HepG2 (cell line): ENCODE measurements around the gene SNX30. TPM values are rescaled to one million over a fixed set of nuclear protein-coding genes. Genes with fewer than 3 reads are reported as not detected.

ENCODE experiments used
- ARHGAP35 ChIP-seq: sonication (generic); formaldehyde crosslinking; IDR thresholded peaks from 2 replicates; pipeline ENCODE4 v1.9.0; 2022; ENCODE audit warnings: mild to moderate bottlenecking, inconsistent platforms, moderate library complexity, missing genetic modification reagents, borderline replicate concordance
- ATAD3A ChIP-seq: sonication (generic); formaldehyde crosslinking; IDR thresholded peaks from 2 replicates; pipeline ENCODE4 v1.4.0; 2020; ENCODE audit warnings: missing genetic modification reagents
- E2F1 ChIP-seq: sonication (generic); formaldehyde crosslinking; IDR thresholded peaks from 2 replicates; pipeline ENCODE4 v1.5.0; 2020; ENCODE audit warnings: missing genetic modification reagents
- ELF3 ChIP-seq: IDR thresholded peaks from 2 replicates; pipeline ENCODE4 v1.6.1; 2016; ENCODE audit warnings: missing genetic modification reagents, missing compliant biosample characterization
- KDM5A ChIP-seq: fragments of 200-600 bp; sonication (generic); IDR thresholded peaks from 2 replicates; pipeline ENCODE4 v1.7.0; 2018; ENCODE audit warnings: antibody characterized with exemption, mild to moderate bottlenecking, low read length, borderline replicate concordance
- NFE2L1 ChIP-seq: sonication (generic); formaldehyde crosslinking; IDR thresholded peaks from 2 replicates; pipeline ENCODE4 v1.4.0; 2020; ENCODE audit warnings: missing genetic modification reagents, mild to moderate bottlenecking, borderline replicate concordance
- NONO ChIP-seq, 2 experiments: fragments of 450-650 bp in 1 of 2; sonication (generic) in 1 of 2; formaldehyde crosslinking in 1 of 2; IDR thresholded peaks in 1 of 2; conservative IDR thresholded peaks in 1 of 2; 2 replicates each; pipeline versions ENCODE4 v1.6.1 to v1.8.0; 2017 to 2022; ENCODE audit warnings: mild to moderate bottlenecking in 1 of 2, missing genetic modification reagents in 1 of 2, moderate library complexity in 1 of 2
- POGZ ChIP-seq: sonication (generic); formaldehyde crosslinking; IDR thresholded peaks from 2 replicates; pipeline ENCODE4 v1.4.0; 2020; ENCODE audit warnings: mild to moderate bottlenecking, missing genetic modification reagents
- RBFOX2 ChIP-seq: fragments of 200-400 bp; formaldehyde crosslinking; IDR thresholded peaks from 2 replicates; pipeline ENCODE4 v1.6.1; 2017; ENCODE audit warnings: low read depth, mild to moderate bottlenecking, low read length
- SP4 ChIP-seq: sonication (generic); formaldehyde crosslinking; IDR thresholded peaks from 2 replicates; pipeline ENCODE4 v1.8.1; 2023; ENCODE audit warnings: mild to moderate bottlenecking, missing genetic modification reagents
- UBTF ChIP-seq: sonication (generic); formaldehyde crosslinking; IDR thresholded peaks from 2 replicates; pipeline ENCODE4 v1.4.0; 2020; ENCODE audit warnings: mild to moderate bottlenecking, missing genetic modification reagents
- USF2 ChIP-seq, 2 experiments: sonication (generic) in 1 of 2; formaldehyde crosslinking in 1 of 2; IDR thresholded peaks; 2 replicates each; pipeline versions ENCODE4 v1.5.1 to v1.6.1; 2011 to 2020; ENCODE audit warnings: borderline replicate concordance in 1 of 2, low read depth in 1 of 2, low read length in 1 of 2, mild to moderate bottlenecking in 1 of 2, missing genetic modification reagents in 1 of 2, moderate library complexity in 1 of 2
- ZBTB39 ChIP-seq: sonication (generic); formaldehyde crosslinking; IDR thresholded peaks from 2 replicates; pipeline ENCODE4 v1.5.0; 2020; ENCODE audit warnings: missing genetic modification reagents
- ZNF232 ChIP-seq: sonication (generic); formaldehyde crosslinking; IDR thresholded peaks from 2 replicates; pipeline ENCODE4 v1.4.0; 2020; ENCODE audit warnings: missing genetic modification reagents, borderline replicate concordance
- ZNF704 ChIP-seq: sonication (generic); formaldehyde crosslinking; IDR thresholded peaks from 2 replicates; pipeline ENCODE4 v1.8.1; 2023; ENCODE audit warnings: mild to moderate bottlenecking, inconsistent platforms, moderate library complexity, missing genetic modification reagents, borderline replicate concordance
- ZSCAN31 ChIP-seq: sonication (generic); formaldehyde crosslinking; IDR thresholded peaks from 2 replicates; pipeline ENCODE4 v1.5.0; 2020; ENCODE audit warnings: low read depth, mild to moderate bottlenecking, missing genetic modification reagents
- polyA plus RNA-seq, 8 experiments: library from polyadenylated mRNA; depleted of rRNA in 3 of 8; stranded (reverse) in 7 of 8; unstranded in 1 of 8; fragments of >200 nt; fragmentation: Illumina TruSeq in 4 of 8; extraction: Trizol in 4 of 8; gene quantifications; 2 replicates each; pipeline versions ENCODE4 v1.2.1 to v1.2.3, GENCODE V29; 2011 to 2016; ENCODE audit warnings: low read depth in 4 of 8, missing spikeins in 1 of 8, mixed read lengths in 1 of 8; ENCODE audit not compliant: insufficient read depth in 1 of 8
- total RNA-seq, 5 experiments: library from RNA; depleted of rRNA; stranded (reverse); fragments of >200 nt; fragmentation: Illumina TruSeq; extraction: Trizol; gene quantifications; 2 replicates each; pipeline ENCODE4 v1.2.3, GENCODE V29; 2016; ENCODE audit warnings: low read depth in 1 of 5

SNX30 gene
- total and polyA plus RNA-seq, 2 of the 13 experiments (the other 11 are each of a cell fraction or from before 2014, with no cell fraction given): 4.4 to 12.4 TPM

- TF ChIP-seq ZBTB39 (peak; percentile 39; the same call in 1 of the 2 replicates), NFE2L1 (CRISPR knock-in tag) (no peak), UBTF (CRISPR knock-in tag) (peak; percentile 69), ZNF232 (CRISPR knock-in tag) (peak; percentile 26; the same call in 1 of the 2 replicates), POGZ (CRISPR knock-in tag) (0 out of 2 replicates have a peak, but pooled peaks have one; percentile 23), ZSCAN31 (CRISPR knock-in tag) (peak; percentile 39; the same call in 1 of the 2 replicates), ELF3 (CRISPR knock-in tag) (peak; percentile 35; the same call in 1 of the 2 replicates), SP4 (CRISPR knock-in tag) (no peak), NONO (IDR thresholded peaks at IDR 0.05) (no peak), NONO (CRISPR knock-in tag; conservative IDR thresholded peaks at IDR 0.05) (0 out of 2 replicates have a peak, but pooled peaks have one; percentile 35), E2F1 (CRISPR knock-in tag) (peak; percentile 61), ARHGAP35 (CRISPR knock-in tag) (no peak), USF2 (IDR thresholded peaks at IDR 0.05; ENCODE audit: low read depth, low read length) (peak; percentile 78), USF2 (CRISPR knock-in tag; IDR thresholded peaks at IDR 0.05; ENCODE audit: borderline replicate concordance) (peak; percentile 90), ZNF704 (0 out of 2 replicates have a peak, but pooled peaks have one; percentile 34), KDM5A (peak; percentile 17; the same call in 1 of the 2 replicates), ATAD3A (no peak), RBFOX2 (peak; percentile 56)
These were observed 666 bp downstream of the SNX30 start (continued) for GRCh38 chr9:112751056-112751795.
